Inflammatory macrophage treated with lipopolysaccharide for 1 hour (primary cell): ENCODE data around the gene IFITM5.
A peak's percentile ranks its signal among the peaks of the same experiment; 100 is the strongest.

ENCODE experiments used
- DNase-seq, 2 donors: peaks; one replicate each; pipeline ENCODE4 v3.0.0-alpha.2; 2020 to 2022

IFITM5 gene

GRCh38 chr11:257766-258493 lies 41.4 kb downstream of the IFITM5 start:
- DNase-seq: no peak

- no peak for DNase-seq
These were observed 42.2 kb downstream of the IFITM5 start for GRCh38 chr11:256952-257737.

DNA sequence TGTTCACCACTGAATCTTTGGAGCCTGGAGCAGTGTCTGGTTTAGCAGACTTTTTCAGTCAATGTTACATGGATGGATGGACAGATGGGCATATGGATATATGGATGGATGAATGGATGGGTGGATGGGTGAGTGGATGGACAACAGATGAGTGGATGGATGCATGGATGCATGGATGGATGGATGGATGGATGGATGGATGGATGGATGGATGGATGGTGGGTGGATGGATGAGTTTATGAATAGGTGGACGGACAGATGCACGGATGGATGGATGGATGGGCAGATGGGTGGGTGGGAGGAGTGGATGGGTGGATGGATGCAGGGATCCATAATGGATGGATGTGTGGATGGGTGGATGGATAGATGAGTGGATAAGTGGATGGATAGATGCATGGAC lies 43.5 kb downstream of the IFITM5 start:
- no peak for DNase-seq

- DNase-seq: no peak
These were observed 44.1 kb downstream of the IFITM5 start for GRCh38 chr11:255176-255575.

- DNase-seq: no peak
These were observed 45.4 kb downstream of the IFITM5 start for GRCh38 chr11:253886-254270.

DNA sequence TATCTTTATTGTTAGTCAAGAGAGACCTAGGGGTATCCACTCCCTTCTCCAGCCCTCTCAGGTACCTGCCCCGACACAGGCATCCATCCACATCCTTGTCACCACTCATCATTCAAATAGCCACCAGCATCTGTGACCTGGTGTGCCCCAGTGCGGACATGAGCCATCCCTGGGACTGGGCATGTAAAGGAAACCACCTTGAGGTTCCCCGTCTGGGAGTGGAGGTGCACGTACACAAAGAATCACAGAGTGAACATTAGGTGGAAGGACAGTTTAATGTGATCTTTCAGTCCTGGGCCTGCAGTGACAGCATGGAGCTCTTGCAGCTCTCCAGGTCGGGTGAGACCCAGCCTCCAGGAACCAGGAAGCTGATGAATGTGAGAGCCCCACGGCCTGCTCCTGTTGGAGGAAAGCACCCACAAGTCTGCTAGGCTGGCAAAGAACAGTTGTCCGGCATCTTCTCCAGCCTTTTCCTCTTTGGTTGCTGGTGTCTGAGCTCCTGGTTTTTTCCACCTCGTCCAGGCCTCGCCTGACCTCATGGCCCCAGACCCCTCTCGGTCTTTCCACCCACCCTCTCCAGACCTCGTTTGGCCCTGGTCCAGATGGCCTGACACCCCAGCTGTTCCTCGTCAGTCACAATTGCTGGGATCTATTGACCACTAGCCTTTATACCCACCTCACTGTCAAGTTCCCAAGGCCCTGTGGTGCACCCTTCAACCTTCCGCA lies 46.0 kb downstream of the IFITM5 start:
- no peak for DNase-seq

- DNase-seq: no peak
These were observed 46.7 kb downstream of the IFITM5 start for GRCh38 chr11:252666-253065.

DNA sequence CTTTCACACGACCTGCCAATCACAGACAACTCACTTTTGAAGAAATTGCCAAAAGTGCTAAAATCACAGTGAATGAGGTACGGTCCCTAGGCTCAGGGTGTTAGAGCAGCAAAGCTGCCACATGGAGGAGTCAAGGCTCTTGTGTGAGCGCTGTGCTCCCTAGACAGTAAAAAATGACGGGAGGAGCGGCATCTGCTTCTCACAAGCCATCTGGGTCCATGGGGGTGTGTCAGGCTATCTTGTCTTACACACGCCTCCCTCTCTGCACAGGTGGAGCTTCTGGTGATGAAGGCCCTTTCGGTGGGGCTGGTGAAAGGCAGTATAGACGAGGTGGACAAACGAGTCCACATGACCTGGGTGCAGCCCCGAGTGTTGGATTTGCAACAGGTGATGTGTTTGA lies 47.8 kb downstream of the IFITM5 start:
- DNase-seq: no peak

DNA sequence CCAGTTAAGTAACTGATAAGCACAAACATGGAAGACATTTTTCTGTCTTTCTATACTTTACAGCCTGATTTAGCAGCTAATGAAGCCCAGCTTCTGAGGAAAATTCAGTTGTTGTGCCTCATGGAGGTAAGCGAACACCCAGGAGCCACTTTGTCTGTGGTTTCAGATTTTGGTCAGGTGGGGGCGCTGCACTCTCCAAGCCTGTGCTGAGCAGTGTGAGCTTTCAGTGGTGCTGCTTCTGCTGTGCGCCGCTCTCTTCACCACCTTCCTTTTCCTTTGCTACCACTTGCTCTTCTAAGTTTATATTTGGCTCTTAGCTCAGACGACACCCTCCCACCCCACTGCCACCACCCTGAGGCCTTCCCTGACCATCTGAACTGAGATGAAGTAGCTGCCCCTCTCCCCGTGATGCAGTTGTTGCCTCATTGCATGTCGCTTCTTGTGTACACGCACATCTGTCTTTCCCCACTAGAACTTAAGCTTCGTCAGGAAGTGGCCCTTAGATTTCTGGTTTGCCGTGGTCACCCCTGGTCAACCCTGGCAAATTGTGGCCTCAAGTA lies 48.5 kb downstream of the IFITM5 start:
- peak; percentile 12 to 76 for DNase-seq

- no peak for DNase-seq
These were observed 49.1 kb downstream of the IFITM5 start for GRCh38 chr11:250274-250673.

- no peak for DNase-seq
These were observed 50.3 kb downstream of the IFITM5 start for GRCh38 chr11:249062-249461.
